NCI-H146 treated with DMSO at 0.1 percent for 48 hours (cell line): ENCODE measurements around the gene FCGR2B.
"Not testable (repeated sequence)": the region's sequence is repeated elsewhere in the genome, so short reads cannot be mapped to it uniquely, and the experiment has no call there.

Experiments used
- DNase-seq: peaks from one replicate; lab custom pipeline; 2025; ENCODE audit not compliant: unreplicated experiment; lab: John Stamatoyannopoulos, UW

FCGR2B gene

GRCh38 chr1:161647507-161648360, 15.2 kb upstream of the FCGR2B start:
- not testable (repeated sequence) for DNase-seq

- DNase-seq: not testable (repeated sequence)
Observed at GRCh38 chr1:161653541-161653940, 9.4 kb upstream of the FCGR2B start.

- DNase-seq: not testable (repeated sequence)
Observed at GRCh38 chr1:161653971-161654370, 9.0 kb upstream of the FCGR2B start.

GRCh38 chr1:161658524-161658923, 4.4 kb upstream of the FCGR2B start:
- DNase-seq: not testable (repeated sequence)

- not testable (repeated sequence) for DNase-seq
Observed at GRCh38 chr1:161661660-161662311, 1.2 kb upstream of the FCGR2B start.

GRCh38 chr1:161663569-161663968, 626 bp downstream of the FCGR2B start:
- DNase-seq: not testable (repeated sequence)

GRCh38 chr1:161664689-161665088, 1.7 kb downstream of the FCGR2B start:
- DNase-seq: not testable (repeated sequence)

- not testable (repeated sequence) for DNase-seq
Observed at GRCh38 chr1:161671045-161672020, 8.4 kb downstream of the FCGR2B start.

GRCh38 chr1:161673437-161673836, 10.5 kb downstream of the FCGR2B start:
- not testable (repeated sequence) for DNase-seq

- DNase-seq: not testable (repeated sequence)
Observed at GRCh38 chr1:161674447-161674846, 11.5 kb downstream of the FCGR2B start.

GRCh38 chr1:161674908-161675307, 12.0 kb downstream of the FCGR2B start:
- DNase-seq: not testable (repeated sequence)

GRCh38 chr1:161676441-161676840, 13.5 kb downstream of the FCGR2B start:
- DNase-seq: no peak

- DNase-seq: no peak
Observed at GRCh38 chr1:161676958-161677689, 14.2 kb downstream of the FCGR2B start.

GRCh38 chr1:161678500-161678899, 15.6 kb downstream of the FCGR2B start:
- no peak for DNase-seq

GRCh38 chr1:161681879-161682278, 18.9 kb downstream of the FCGR2B start:
- no peak for DNase-seq

- DNase-seq: no peak
Observed at GRCh38 chr1:161688946-161689345, 26.0 kb downstream of the FCGR2B start.

GRCh38 chr1:161691846-161692245, 28.9 kb downstream of the FCGR2B start:
- no peak for DNase-seq

- DNase-seq: not testable (repeated sequence)
Observed at GRCh38 chr1:161693020-161693712, 30.2 kb downstream of the FCGR2B start.

GRCh38 chr1:161698302-161698701, 35.4 kb downstream of the FCGR2B start:
- DNase-seq: not testable (repeated sequence)

GRCh38 chr1:161702250-161702649, 39.3 kb downstream of the FCGR2B start:
- no peak for DNase-seq
